Parathyroid adenoma (tissue), 2 donors: ENCODE data around the gene BACE2.
"Not testable (repeated sequence)": the region's sequence is repeated elsewhere in the genome, so short reads cannot be mapped to it uniquely, and the experiment has no call there.

Experiments
- H2AFZ ChIP-seq: fragments of 300-600 bp; sonication (generic); one replicate; pipeline ENCODE4 v1.7.0; 2017; ENCODE audit warnings: antibody characterized with exemption, mild to moderate bottlenecking
- H3K27ac ChIP-seq: fragments of 300-600 bp; sonication (generic); one replicate; pipeline ENCODE4 v1.7.0; 2017
- H3K27me3 ChIP-seq: fragments of 300-600 bp; sonication (generic); one replicate; pipeline ENCODE4 v1.7.0; 2017; ENCODE audit warnings: low read length; ENCODE audit not compliant: control insufficient read depth, insufficient read depth
- H3K36me3 ChIP-seq: fragments of 300-600 bp; sonication (generic); one replicate; pipeline ENCODE4 v1.7.0; 2017; ENCODE audit warnings: low read length; ENCODE audit not compliant: control insufficient read depth, insufficient read depth
- H3K4me1 ChIP-seq: fragments of 300-600 bp; sonication (generic); one replicate; pipeline ENCODE4 v1.7.0; 2017; ENCODE audit warnings: control low read depth
- H3K4me2 ChIP-seq: fragments of 300-600 bp; sonication (generic); one replicate; pipeline ENCODE4 v1.7.0; 2017; ENCODE audit warnings: low read length
- H3K4me3 ChIP-seq: fragments of 300-600 bp; sonication (generic); one replicate; pipeline ENCODE4 v1.7.0; 2017; ENCODE audit warnings: low read depth, low read length
- H3K79me2 ChIP-seq: fragments of 300-600 bp; sonication (generic); one replicate; pipeline ENCODE4 v1.7.0; 2017; ENCODE audit warnings: control low read depth
- H3K9ac ChIP-seq: fragments of 300-600 bp; sonication (generic); one replicate; pipeline ENCODE4 v1.7.0; 2017; ENCODE audit warnings: mild to moderate bottlenecking
- H3K9me3 ChIP-seq: fragments of 300-600 bp; sonication (generic); one replicate; pipeline ENCODE4 v1.7.0; 2017; ENCODE audit warnings: low read length; ENCODE audit not compliant: control insufficient read depth
- TF ChIP-seq, protein P1 (sequence below): fragments of 300-600 bp; sonication (generic); IDR thresholded peaks from one replicate; pipeline ENCODE4 v1.7.0; 2017; ENCODE audit warnings: antibody characterized with exemption, mild to moderate bottlenecking
- donor health status: primary hyperparathyroidism.

The BACE2 gene

DNA sequence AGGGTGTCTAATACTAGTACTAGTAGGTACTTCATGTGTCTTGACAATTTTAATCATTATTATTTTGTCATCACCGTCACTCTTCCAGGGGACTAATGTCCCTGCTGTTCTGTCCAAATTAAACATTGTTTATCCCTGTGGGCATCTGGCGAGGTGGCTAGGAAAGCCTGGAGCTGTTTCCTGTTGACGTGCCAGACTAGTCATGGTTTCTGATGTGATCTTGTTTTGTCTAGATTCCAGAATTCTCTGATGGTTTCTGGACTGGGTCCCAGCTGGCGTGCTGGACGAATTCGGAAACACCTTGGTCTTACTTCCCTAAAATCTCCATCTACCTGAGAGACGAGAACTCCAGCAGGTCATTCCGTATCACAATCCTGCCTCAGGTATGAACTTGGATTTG is 82.6 kb downstream of the BACE2 start:
- Histone ChIP-seq H3K79me2 (no peaks in the 10 kb centered on the region), H3K9ac (no peak overlapping the region), H3K4me3 (peak overlapping the region; percentile 5), H3K27me3 (no peaks in the 10 kb centered on the region), H3K36me3 (no peaks in the 10 kb centered on the region), H3K4me1 (no peaks in the 10 kb centered on the region), H3K4me2 (peak overlapping the region; percentile 14), H3K27ac (no peak overlapping the region), H2AFZ (no peak overlapping the region), H3K9me3 (no peaks in the 10 kb centered on the region)
- TF ChIP-seq, protein P1, sequence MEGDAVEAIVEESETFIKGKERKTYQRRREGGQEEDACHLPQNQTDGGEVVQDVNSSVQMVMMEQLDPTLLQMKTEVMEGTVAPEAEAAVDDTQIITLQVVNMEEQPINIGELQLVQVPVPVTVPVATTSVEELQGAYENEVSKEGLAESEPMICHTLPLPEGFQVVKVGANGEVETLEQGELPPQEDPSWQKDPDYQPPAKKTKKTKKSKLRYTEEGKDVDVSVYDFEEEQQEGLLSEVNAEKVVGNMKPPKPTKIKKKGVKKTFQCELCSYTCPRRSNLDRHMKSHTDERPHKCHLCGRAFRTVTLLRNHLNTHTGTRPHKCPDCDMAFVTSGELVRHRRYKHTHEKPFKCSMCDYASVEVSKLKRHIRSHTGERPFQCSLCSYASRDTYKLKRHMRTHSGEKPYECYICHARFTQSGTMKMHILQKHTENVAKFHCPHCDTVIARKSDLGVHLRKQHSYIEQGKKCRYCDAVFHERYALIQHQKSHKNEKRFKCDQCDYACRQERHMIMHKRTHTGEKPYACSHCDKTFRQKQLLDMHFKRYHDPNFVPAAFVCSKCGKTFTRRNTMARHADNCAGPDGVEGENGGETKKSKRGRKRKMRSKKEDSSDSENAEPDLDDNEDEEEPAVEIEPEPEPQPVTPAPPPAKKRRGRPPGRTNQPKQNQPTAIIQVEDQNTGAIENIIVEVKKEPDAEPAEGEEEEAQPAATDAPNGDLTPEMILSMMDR = no peak

- H3K4me1 ChIP-seq = no peaks in the 10 kb centered on the region
- no peak overlapping the region for H3K4me2 ChIP-seq
- H3K27me3 ChIP-seq = no peaks in the 10 kb centered on the region
- H3K4me3 ChIP-seq = no peak overlapping the region
- no peak overlapping the region for H2AFZ ChIP-seq
- TF ChIP-seq, protein P1 = no peak
- no peaks in the 10 kb centered on the region for H3K9me3 ChIP-seq
- H3K9ac ChIP-seq = no peak overlapping the region
- no peaks in the 10 kb centered on the region for H3K79me2 ChIP-seq
- H3K36me3 ChIP-seq = no peaks in the 10 kb centered on the region
- H3K27ac ChIP-seq = no peak overlapping the region
These were observed 84.1 kb downstream of the BACE2 start for GRCh38 chr21:41251961-41252642.

- TF ChIP-seq, protein P1 = no peak
- H3K4me2 ChIP-seq = no peak overlapping the region
- no peaks in the 10 kb centered on the region for H3K36me3 ChIP-seq
- H3K9ac ChIP-seq = no peak overlapping the region
- no peak overlapping the region for H3K27ac ChIP-seq
- no peaks in the 10 kb centered on the region for H3K4me1 ChIP-seq
- no peaks in the 10 kb centered on the region for H3K27me3 ChIP-seq
- H2AFZ ChIP-seq = no peak overlapping the region
- no peaks in the 10 kb centered on the region for H3K79me2 ChIP-seq
- no peak overlapping the region for H3K4me3 ChIP-seq
- no peaks in the 10 kb centered on the region for H3K9me3 ChIP-seq
These were observed 86.2 kb downstream of the BACE2 start for GRCh38 chr21:41254090-41254700.

DNA sequence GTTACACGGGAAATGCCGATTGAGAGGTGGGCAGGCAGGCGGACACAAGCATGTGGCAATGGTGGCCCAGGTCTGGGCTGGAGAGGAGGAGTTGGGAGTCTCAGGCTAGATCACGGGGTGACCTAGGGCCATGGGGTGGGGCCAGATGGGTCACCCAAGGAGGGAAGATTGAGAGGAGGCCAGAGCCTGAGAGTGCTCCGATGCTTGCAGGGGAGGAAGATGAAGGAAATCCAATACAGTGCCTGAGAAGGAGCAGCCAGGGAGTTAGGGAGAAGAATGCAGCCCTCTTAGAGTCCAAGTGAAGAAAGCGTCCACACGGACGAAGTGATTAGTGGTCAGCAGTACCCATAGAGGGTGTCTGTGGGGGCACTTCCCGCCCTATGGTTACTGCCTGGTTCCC is 87.2 kb downstream of the BACE2 start:
- Histone ChIP-seq H3K27me3 (no peaks in the 10 kb centered on the region), H3K9ac (no peak overlapping the region), H3K36me3 (no peaks in the 10 kb centered on the region), H3K9me3 (no peaks in the 10 kb centered on the region), H3K4me2 (no peak overlapping the region), H2AFZ (no peak overlapping the region), H3K4me3 (no peak overlapping the region), H3K27ac (no peak overlapping the region), H3K79me2 (no peaks in the 10 kb centered on the region), H3K4me1 (no peaks in the 10 kb centered on the region)
- TF ChIP-seq, protein P1 = no peak

- not testable (repeated sequence) for H3K9me3 ChIP-seq, H3K4me1 ChIP-seq, H2AFZ ChIP-seq, H3K79me2 ChIP-seq, H3K9ac ChIP-seq, H3K27me3 ChIP-seq, H3K27ac ChIP-seq, H3K36me3 ChIP-seq, H3K4me3 ChIP-seq, H3K4me2 ChIP-seq
These were observed 88.3 kb downstream of the BACE2 start for GRCh38 chr21:41256231-41256630.
